Endothelial cell of umbilical vein (primary cell): ENCODE data around the gene IKZF1. TPM values are rescaled to one million over a fixed set of nuclear protein-coding genes. Genes with fewer than 3 reads are reported as not detected.

Source experiments
- BruUV-seq: library from RNA; stranded (reverse); fragments of 400-500 nt; replicated peaks from 2 replicates; lab custom pipeline; 2021; lab: Mats Ljungman, UMichigan
- CTCF ChIA-PET: fragments of 300-600, 350-600 bp; sonication (Branson Sonifier 250); formaldehyde crosslinking; loops from one replicate; lab custom pipeline; 2021; ENCODE audit warnings: antibody characterized with exemption, inconsistent platforms; lab: Charles Lee
- POLR2A ChIA-PET: fragments of 300-600, 350-600 bp; sonication (Branson Sonifier 250); formaldehyde crosslinking; loops from one replicate; lab custom pipeline; 2021; ENCODE audit warnings: antibody characterized with exemption, inconsistent platforms; lab: Charles Lee
- DNase-seq: peaks from one replicate; pipeline ENCODE4 v3.0.0-alpha.2; 2011; ENCODE audit warnings: low read depth, low spot score
- FAIRE-seq: peaks from 2 replicates; lab custom pipeline; 2011; peaks lifted over from hg19 to GRCh38; lab: Jason Lieb, UNC
- H2AFZ ChIP-seq: 2 replicates; pipeline ENCODE4 v1.6.0; 2012; ENCODE audit warnings: low read depth, low read length, control low read depth, inconsistent platforms
- H3K27ac ChIP-seq: 2 replicates; pipeline ENCODE4 v1.5.1; 2011; ENCODE audit warnings: low read depth, mild to moderate bottlenecking, control low read depth, low read length, moderate library complexity; ENCODE audit not compliant: insufficient read depth
- H3K27me3 ChIP-seq, 2 experiments: 2 replicates each; pipeline versions ENCODE4 v1.6.0 to v1.6.1; 2011; ENCODE audit warnings: low read length in 2 of 2, mixed read lengths in 1 of 2; ENCODE audit not compliant: control insufficient read depth in 2 of 2, insufficient read depth in 2 of 2
- H3K36me3 ChIP-seq, 2 experiments: 2 replicates in 1 of 2; 3 replicates in 1 of 2; pipeline ENCODE4 v1.5.1; 2011; ENCODE audit warnings: low read length in 2 of 2, mild to moderate bottlenecking in 1 of 2, moderate library complexity in 1 of 2; ENCODE audit not compliant: control insufficient read depth in 2 of 2, insufficient read depth in 2 of 2; ENCODE audit errors: extremely low read depth in 1 of 2
- H3K4me1 ChIP-seq: 3 replicates; pipeline ENCODE4 v1.5.1; 2011; ENCODE audit warnings: mild to moderate bottlenecking, low read length; ENCODE audit not compliant: control insufficient read depth, insufficient read depth; ENCODE audit errors: extremely low read depth
- H3K4me2 ChIP-seq: 2 replicates; pipeline ENCODE4 v1.6.1; 2011; ENCODE audit warnings: low read length, control low read depth, mixed read lengths; ENCODE audit not compliant: insufficient read depth
- H3K4me3 ChIP-seq, 3 experiments: fragments of 200-600 bp in 1 of 3; sonication (generic), shearing (Covaris generic) in 1 of 3; replicated peaks in 1 of 3; 2 replicates each; pipeline ENCODE4 v1.5.1; 2011 to 2016; ENCODE audit warnings: control low read depth in 3 of 3, low read length in 3 of 3, mild to moderate bottlenecking in 2 of 3, inconsistent platforms in 1 of 3, low read depth in 1 of 3, moderate library complexity in 1 of 3; ENCODE audit not compliant: insufficient read depth in 1 of 3
- H3K79me2 ChIP-seq: 2 replicates; pipeline ENCODE4 v1.6.0; 2012; ENCODE audit warnings: low read length, inconsistent platforms; ENCODE audit not compliant: control insufficient read depth, insufficient read depth
- H3K9ac ChIP-seq: replicated peaks from 2 replicates; pipeline ENCODE3; 2011; ENCODE audit warnings: low read length, control low read depth; ENCODE audit not compliant: insufficient read depth; ENCODE audit errors: extremely low read depth
- H3K9me1 ChIP-seq: replicated peaks from 3 replicates; pipeline ENCODE4 v1.6.0; 2011; ENCODE audit warnings: mild to moderate bottlenecking, low read length; ENCODE audit not compliant: control insufficient read depth, insufficient read depth; ENCODE audit errors: extremely low read depth
- H3K9me3 ChIP-seq: replicated peaks from 2 replicates; pipeline ENCODE4 v1.5.1; 2012; ENCODE audit warnings: low read length, inconsistent platforms; ENCODE audit not compliant: control insufficient read depth, insufficient read depth
- H4K20me1 ChIP-seq: replicated peaks from 2 replicates; pipeline ENCODE3; 2011; ENCODE audit warnings: mild to moderate bottlenecking, low read length; ENCODE audit not compliant: control insufficient read depth, insufficient read depth; ENCODE audit errors: extremely low read depth
- CTCF ChIP-seq, 2 donors: IDR thresholded peaks; 1 replicate in 1 of 2; 2 replicates in 1 of 2; pipeline ENCODE4 v1.5.1; 2011; ENCODE audit warnings: low read length in 2 of 2, mild to moderate bottlenecking in 2 of 2, moderate library complexity in 2 of 2, control low read depth in 1 of 2, inconsistent platforms in 1 of 2, low read depth in 1 of 2; ENCODE audit not compliant: insufficient read depth in 1 of 2; ENCODE audit errors: extremely low read depth in 1 of 2
- EZH2 ChIP-seq: IDR thresholded peaks from 2 replicates; pipeline ENCODE4 v1.6.1; 2012; ENCODE audit warnings: borderline replicate concordance, low read depth, mild to moderate bottlenecking, moderate library complexity, low read length, inconsistent platforms; ENCODE audit not compliant: severe bottlenecking
- FOS ChIP-seq: IDR thresholded peaks from 2 replicates; pipeline ENCODE4 v1.6.1; 2011; ENCODE audit warnings: mild to moderate bottlenecking, low read length, moderate library complexity, borderline replicate concordance; ENCODE audit not compliant: insufficient read depth
- GATA2 ChIP-seq: IDR thresholded peaks from 2 replicates; pipeline ENCODE4 v1.7.0; 2011; ENCODE audit warnings: low read depth, mild to moderate bottlenecking, moderate library complexity, mixed read lengths, low read length; ENCODE audit not compliant: insufficient read length, insufficient read depth
- JUN ChIP-seq: IDR thresholded peaks from 2 replicates; pipeline ENCODE4 v1.6.1; 2011; ENCODE audit warnings: borderline replicate concordance, low read depth; ENCODE audit not compliant: insufficient read length, insufficient read depth
- MYC ChIP-seq: IDR thresholded peaks from one replicate; pipeline ENCODE4 v1.6.1; 2011; ENCODE audit warnings: mild to moderate bottlenecking, low read depth, low read length
- POLR2A ChIP-seq: IDR thresholded peaks from 2 replicates; pipeline ENCODE4 v1.6.1; 2012; ENCODE audit warnings: low read depth, mild to moderate bottlenecking, control low read depth, low read length
- POLR2AphosphoS5 ChIP-seq: IDR thresholded peaks from 2 replicates; pipeline ENCODE4 v1.6.1; 2012; ENCODE audit warnings: low read depth, mild to moderate bottlenecking, control low read depth, low read length, moderate library complexity; ENCODE audit not compliant: insufficient read depth
- dilution Hi-C: fragments of 300-500 bp; cut with MboI; formaldehyde crosslinking; loops from one replicate; pipeline ENCODE4 v1.15.0; 2019; ENCODE audit warnings: low sequenced_read_pairs; ENCODE audit not compliant: extremely low pct_ligation_motif_present
- intact Hi-C: fragments of 100-400 bp; cut with micrococcal nuclease; formaldehyde crosslinking; loops from one replicate; pipeline ENCODE4 v1.10.0; 2022
- polyA plus RNA-seq, 4 experiments: library from polyadenylated mRNA; depleted of rRNA in 3 of 4; stranded (reverse) in 3 of 4; unstranded in 1 of 4; fragments of >200 nt; gene quantifications; 2 replicates each; pipeline versions ENCODE4 v1.2.1 to v1.2.3, GENCODE V29; 2011 to 2012; ENCODE audit warnings: missing spikeins in 1 of 4
- total RNA-seq: library from RNA; stranded (reverse); gene quantifications from 2 replicates; pipeline ENCODE4 v1.2.3, GENCODE V29; 2021
- TF ChIP-seq, protein P1 (sequence below): IDR thresholded peaks from 2 replicates; pipeline ENCODE4 v1.6.1; 2011; ENCODE audit not compliant: insufficient read depth, insufficient read length

Gene IKZF1
- total and polyA plus RNA-seq, 2 donors (not counting 3 experiments of a cell fraction or from before 2014, with no cell fraction given): 0.01 to 0.20 TPM

DNA sequence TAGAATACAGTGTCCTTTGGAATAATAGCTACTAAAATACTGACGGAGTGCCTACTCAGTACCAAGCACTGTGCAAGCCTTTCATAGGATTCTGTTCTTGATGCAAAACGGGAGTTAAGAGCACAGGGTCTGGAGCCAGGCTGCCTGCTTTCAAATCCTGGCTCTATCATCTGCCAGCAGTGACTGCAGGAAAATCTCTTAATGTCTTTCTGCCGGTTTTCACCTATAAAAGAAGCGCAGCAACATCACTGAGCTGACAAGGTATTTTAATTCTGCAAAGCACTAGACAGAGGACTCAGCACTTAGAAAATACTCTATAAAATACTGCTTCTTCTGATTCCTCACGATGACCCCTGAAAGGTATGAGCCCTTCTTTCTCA is 145.0 kb downstream of the IKZF1 start:
- Histone ChIP-seq H3K79me2 (peaks cover 26% of the 10 kb centered on the region), H3K4me1 (peaks cover 41% of the 10 kb centered on the region), H3K9me3 (no peaks in the 10 kb centered on the region), H3K36me3 (peaks cover 0 to 7% of the 10 kb centered on the region in 2 experiments), H3K27ac (peak overlapping the region; percentile 66), H3K27me3 (peaks cover 0 to 5% of the 10 kb centered on the region in 2 experiments), H3K4me3 (peak overlapping the region; percentile 44 to 98 (median 64)), H3K9me1 (no peaks in the 10 kb centered on the region), H4K20me1 (no peaks in the 10 kb centered on the region), H3K9ac (peak overlapping the region; percentile 76), H3K4me2 (peak overlapping the region; percentile 75), H2AFZ (peak overlapping the region; percentile 90)
- intact Hi-C loops (loop anchor here (5.0 kb wide), 2 partner anchors 513 to 618 kb away; no protein-coding TSS in a partner anchor), dilution Hi-C loops (no loop called here)
- POLR2A ChIA-PET: no interaction called here
- TF ChIP-seq POLR2AphosphoS5 (no peak), CTCF (IDR thresholded peaks at IDR 0.05; ENCODE audit: extremely low read depth in 1 of 2, insufficient read depth in 1 of 2, low read depth in 1 of 2, low read length in 2 of 2) (no peak), FOS (no peak), JUN (no peak), POLR2A (no peak), EZH2 (no peak), MYC (no peak), GATA2 (no peak)
- TF ChIP-seq, protein P1, sequence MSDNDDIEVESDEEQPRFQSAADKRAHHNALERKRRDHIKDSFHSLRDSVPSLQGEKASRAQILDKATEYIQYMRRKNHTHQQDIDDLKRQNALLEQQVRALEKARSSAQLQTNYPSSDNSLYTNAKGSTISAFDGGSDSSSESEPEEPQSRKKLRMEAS: no peak
- no peak for FAIRE-seq
- CTCF ChIA-PET: interaction anchor here (0.6 to 1.6 kb wide), 4 partner anchors 9 to 711 kb away, joined by 3 to 6 read pairs (median 4); no protein-coding TSS in a partner anchor
- no peak for DNase-seq
- no TSS peak for BruUV-seq
